SK-N-SH (cell line): Measurements from ENCODE around the gene TMEM267.

Experiments
- CHD2 ChIP-seq: fragments of 150-350 bp; IDR thresholded peaks from 2 replicates; pipeline ENCODE4 v1.6.1; 2018; ENCODE audit warnings: low read length; ENCODE audit not compliant: partially characterized antibody
- EP300 ChIP-seq, 2 experiments: IDR thresholded peaks; 2 replicates each; pipeline versions ENCODE4 v1.4.0 to v1.6.1; 2012; ENCODE audit warnings: borderline replicate concordance in 1 of 2, low read depth in 1 of 2, low read length in 1 of 2
- FOXM1 ChIP-seq: IDR thresholded peaks from 2 replicates; pipeline ENCODE4 v1.4.0; 2012; ENCODE audit warnings: low read depth, mild to moderate bottlenecking
- MEF2A ChIP-seq: IDR thresholded peaks from 2 replicates; pipeline ENCODE4 v1.4.0; 2012; ENCODE audit warnings: low read depth, borderline replicate concordance
- NFIC ChIP-seq: IDR thresholded peaks from 2 replicates; pipeline ENCODE4 v1.4.0; 2012; ENCODE audit warnings: borderline replicate concordance
- RAD21 ChIP-seq: IDR thresholded peaks from 2 replicates; pipeline ENCODE4 v1.6.1; 2012; ENCODE audit warnings: mild to moderate bottlenecking, low read length
- TF ChIP-seq, protein P1 (sequence below): fragments of 200-600 bp; sonication (generic); IDR thresholded peaks from 2 replicates; pipeline ENCODE4 v1.6.1; 2017; ENCODE audit warnings: antibody characterized with exemption, mild to moderate bottlenecking, moderate library complexity

DNA sequence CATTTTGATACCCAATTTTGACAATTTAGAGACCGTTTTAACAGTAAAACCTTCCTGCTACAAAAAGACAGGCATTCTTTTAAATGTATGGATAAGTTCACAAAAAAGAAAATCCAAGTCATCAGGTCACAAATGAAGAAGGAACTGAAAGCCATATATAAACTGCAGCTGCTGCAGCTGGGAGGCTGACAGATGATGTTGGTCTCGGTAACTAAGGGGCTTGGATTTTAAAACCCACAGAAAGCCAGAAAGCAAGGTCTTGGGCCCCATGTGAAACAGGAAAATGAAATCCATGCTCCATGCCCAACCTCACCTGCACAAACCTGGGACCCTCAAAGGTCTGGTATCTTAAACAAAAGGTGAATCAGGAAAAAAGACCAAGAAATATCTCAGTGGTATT lies 47.0 kb upstream of the TMEM267 start:
- TF ChIP-seq, protein P1, sequence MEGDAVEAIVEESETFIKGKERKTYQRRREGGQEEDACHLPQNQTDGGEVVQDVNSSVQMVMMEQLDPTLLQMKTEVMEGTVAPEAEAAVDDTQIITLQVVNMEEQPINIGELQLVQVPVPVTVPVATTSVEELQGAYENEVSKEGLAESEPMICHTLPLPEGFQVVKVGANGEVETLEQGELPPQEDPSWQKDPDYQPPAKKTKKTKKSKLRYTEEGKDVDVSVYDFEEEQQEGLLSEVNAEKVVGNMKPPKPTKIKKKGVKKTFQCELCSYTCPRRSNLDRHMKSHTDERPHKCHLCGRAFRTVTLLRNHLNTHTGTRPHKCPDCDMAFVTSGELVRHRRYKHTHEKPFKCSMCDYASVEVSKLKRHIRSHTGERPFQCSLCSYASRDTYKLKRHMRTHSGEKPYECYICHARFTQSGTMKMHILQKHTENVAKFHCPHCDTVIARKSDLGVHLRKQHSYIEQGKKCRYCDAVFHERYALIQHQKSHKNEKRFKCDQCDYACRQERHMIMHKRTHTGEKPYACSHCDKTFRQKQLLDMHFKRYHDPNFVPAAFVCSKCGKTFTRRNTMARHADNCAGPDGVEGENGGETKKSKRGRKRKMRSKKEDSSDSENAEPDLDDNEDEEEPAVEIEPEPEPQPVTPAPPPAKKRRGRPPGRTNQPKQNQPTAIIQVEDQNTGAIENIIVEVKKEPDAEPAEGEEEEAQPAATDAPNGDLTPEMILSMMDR = no peak
- TF ChIP-seq CHD2 = no peak
- TF ChIP-seq RAD21 = no peak
- TF ChIP-seq EP300 (IDR thresholded peaks at IDR 0.05; ENCODE audit: borderline replicate concordance in 1 of 2, low read depth in 1 of 2, low read length in 1 of 2) = no peak
- TF ChIP-seq MEF2A = no peak
- no peak for TF ChIP-seq NFIC
- no peak for TF ChIP-seq FOXM1
